CD4-positive, alpha-beta T cell (primary cell): Measurements from ENCODE around the gene SCFD2. TPM values are rescaled to one million over a fixed set of nuclear protein-coding genes. Genes with fewer than 3 reads are reported as not detected.

Experiments used
- ATAC-seq: fragments of 200-7000 bp; cut with Tn5 transposase; one replicate; pipeline ENCODE4 v1.10.0; 2022; ENCODE audit warnings: mild to moderate bottlenecking; ENCODE audit not compliant: poor library complexity
- CTCF ChIA-PET: fragments of 350-600 bp; sonication (Branson Sonifier 250); formaldehyde crosslinking; loops from one replicate; lab custom pipeline; 2021; ENCODE audit warnings: antibody characterized with exemption, inconsistent platforms; lab: Charles Lee
- POLR2A ChIA-PET: fragments of 350-600 bp; sonication (Branson Sonifier 250); formaldehyde crosslinking; loops from one replicate; lab custom pipeline; 2021; ENCODE audit warnings: antibody characterized with exemption, inconsistent platforms; lab: Charles Lee
- DNase-seq, 14 experiments: peaks; one replicate each; pipeline ENCODE4 v3.0.0-alpha.2; 2013 to 2020; ENCODE audit warnings: mixed read lengths in 2 of 14
- H3K27ac ChIP-seq, 2 donors: one replicate each; pipeline versions ENCODE4 v1.5.1 to v1.7.0; 2013; ENCODE audit warnings: low read length in 2 of 2, low read depth in 1 of 2, mild to moderate bottlenecking in 1 of 2
- H3K27me3 ChIP-seq, 2 experiments: 1 replicate in 1 of 2; 2 replicates in 1 of 2; pipeline versions ENCODE4 v1.6.1 to v1.7.0; 2013; ENCODE audit warnings: low read length in 2 of 2, control low read depth in 1 of 2, mild to moderate bottlenecking in 1 of 2, moderate library complexity in 1 of 2; ENCODE audit not compliant: insufficient read depth in 2 of 2, control insufficient read depth in 1 of 2
- H3K36me3 ChIP-seq: one replicate; pipeline ENCODE4 v1.6.1; 2013; ENCODE audit warnings: low read length, control low read depth; ENCODE audit not compliant: insufficient read depth
- H3K4me1 ChIP-seq: one replicate; pipeline ENCODE4 v1.6.1; 2013; ENCODE audit warnings: low read length, control low read depth; ENCODE audit not compliant: insufficient read depth
- H3K4me3 ChIP-seq: one replicate; pipeline ENCODE4 v1.5.1; 2013; ENCODE audit warnings: mild to moderate bottlenecking, low read length, moderate library complexity
- H3K9me3 ChIP-seq, 2 experiments: 1 replicate in 1 of 2; 2 replicates in 1 of 2; pipeline versions ENCODE4 v1.6.1 to v1.7.0; 2013; ENCODE audit warnings: low read length in 2 of 2, mild to moderate bottlenecking in 2 of 2, control low read depth in 1 of 2, moderate library complexity in 1 of 2; ENCODE audit not compliant: control insufficient read depth in 1 of 2, insufficient read depth in 1 of 2
- H3K27ac Mint-ChIP-seq: one replicate; pipeline ENCODE4 v1.8.0; 2020; ENCODE audit warnings: mixed read lengths
- H3K27me3 Mint-ChIP-seq: one replicate; pipeline ENCODE4 v1.8.0; 2021; ENCODE audit warnings: mixed read lengths
- H3K36me3 Mint-ChIP-seq: one replicate; pipeline ENCODE4 v1.8.0; 2021; ENCODE audit warnings: low read depth, mixed read lengths
- H3K4me1 Mint-ChIP-seq: one replicate; pipeline ENCODE4 v1.8.0; 2021; ENCODE audit warnings: low read depth, mixed read lengths
- H3K4me3 Mint-ChIP-seq: one replicate; pipeline ENCODE4 v1.8.0; 2020; ENCODE audit warnings: mild to moderate bottlenecking, mixed read lengths
- H3K9me3 Mint-ChIP-seq: one replicate; pipeline ENCODE4 v1.8.0; 2020; ENCODE audit warnings: mixed read lengths
- intact Hi-C, 2 experiments: fragments of 100-400 bp; cut with DNase I in 1 of 2; cut with micrococcal nuclease in 1 of 2; formaldehyde crosslinking; loops; one replicate each; pipeline versions ENCODE4 v1.15.1 to v1.9.0; 2023 to 2025; cut with DNase I, micrococcal nuclease
- total RNA-seq, 174 experiments: library from RNA in 2 of 174; stranded (reverse) in 2 of 174; gene quantifications; one replicate each; pipeline ENCODE4 v1.2.3 and lab custom pipeline; 2021 to 2026
- TF ChIP-seq, protein P1 (sequence below): fragments of 200-600 bp; IDR thresholded peaks from one replicate; pipeline ENCODE4 v1.8.0; 2022; ENCODE audit warnings: antibody characterized with exemption, mild to moderate bottlenecking

SCFD2 gene
- total RNA-seq, 2 experiments from 2014 or later = 15.4 to 17.6 TPM

DNA sequence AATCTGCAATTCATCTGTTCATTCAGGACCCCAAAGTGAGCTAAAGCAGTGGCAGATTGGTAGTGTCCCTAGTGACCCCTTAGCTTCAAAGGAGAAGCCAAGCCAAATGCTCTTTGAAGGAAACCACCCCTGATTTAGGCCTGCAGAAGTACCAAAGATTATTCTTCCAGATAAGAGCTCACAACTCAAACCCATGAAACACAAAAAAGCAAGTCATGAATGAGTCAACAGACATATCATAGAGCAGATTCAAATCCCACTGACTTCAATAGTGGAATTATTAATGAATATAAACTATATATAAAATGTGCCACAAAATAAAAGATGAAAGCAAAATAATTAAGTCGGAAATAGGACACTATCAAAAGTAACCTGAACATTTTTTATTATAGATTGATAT is 197.6 kb downstream of the SCFD2 start:
- ChIA-PET POLR2A (no interaction called here), CTCF (interaction anchor here (1.1 kb wide), 1 partner anchor 10 kb away, joined by 3 read pairs; no protein-coding TSS in a partner anchor)
- no peaks in the 10 kb centered on the region for H3K9me3 ChIP-seq
- H3K4me3 ChIP-seq = no peak overlapping the region
- DNase-seq (no peak), ATAC-seq (no peak)
- H3K36me3 ChIP-seq = no peaks in the 10 kb centered on the region
- TF ChIP-seq, protein P1, sequence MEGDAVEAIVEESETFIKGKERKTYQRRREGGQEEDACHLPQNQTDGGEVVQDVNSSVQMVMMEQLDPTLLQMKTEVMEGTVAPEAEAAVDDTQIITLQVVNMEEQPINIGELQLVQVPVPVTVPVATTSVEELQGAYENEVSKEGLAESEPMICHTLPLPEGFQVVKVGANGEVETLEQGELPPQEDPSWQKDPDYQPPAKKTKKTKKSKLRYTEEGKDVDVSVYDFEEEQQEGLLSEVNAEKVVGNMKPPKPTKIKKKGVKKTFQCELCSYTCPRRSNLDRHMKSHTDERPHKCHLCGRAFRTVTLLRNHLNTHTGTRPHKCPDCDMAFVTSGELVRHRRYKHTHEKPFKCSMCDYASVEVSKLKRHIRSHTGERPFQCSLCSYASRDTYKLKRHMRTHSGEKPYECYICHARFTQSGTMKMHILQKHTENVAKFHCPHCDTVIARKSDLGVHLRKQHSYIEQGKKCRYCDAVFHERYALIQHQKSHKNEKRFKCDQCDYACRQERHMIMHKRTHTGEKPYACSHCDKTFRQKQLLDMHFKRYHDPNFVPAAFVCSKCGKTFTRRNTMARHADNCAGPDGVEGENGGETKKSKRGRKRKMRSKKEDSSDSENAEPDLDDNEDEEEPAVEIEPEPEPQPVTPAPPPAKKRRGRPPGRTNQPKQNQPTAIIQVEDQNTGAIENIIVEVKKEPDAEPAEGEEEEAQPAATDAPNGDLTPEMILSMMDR = no peak
- Mint-ChIP-seq H3K9me3 (peaks cover 11% of the 10 kb centered on the region), H3K36me3 (peaks cover 54% of the 10 kb centered on the region), H3K27ac (no peak overlapping the region), H3K4me1 (no peaks in the 10 kb centered on the region), H3K4me3 (no peak overlapping the region), H3K27me3 (no peaks in the 10 kb centered on the region)
- H3K4me1 ChIP-seq = no peaks in the 10 kb centered on the region
- intact Hi-C loops = no loop called here
- no peak overlapping the region for H3K27ac ChIP-seq
- H3K27me3 ChIP-seq = no peaks in the 10 kb centered on the region

DNA sequence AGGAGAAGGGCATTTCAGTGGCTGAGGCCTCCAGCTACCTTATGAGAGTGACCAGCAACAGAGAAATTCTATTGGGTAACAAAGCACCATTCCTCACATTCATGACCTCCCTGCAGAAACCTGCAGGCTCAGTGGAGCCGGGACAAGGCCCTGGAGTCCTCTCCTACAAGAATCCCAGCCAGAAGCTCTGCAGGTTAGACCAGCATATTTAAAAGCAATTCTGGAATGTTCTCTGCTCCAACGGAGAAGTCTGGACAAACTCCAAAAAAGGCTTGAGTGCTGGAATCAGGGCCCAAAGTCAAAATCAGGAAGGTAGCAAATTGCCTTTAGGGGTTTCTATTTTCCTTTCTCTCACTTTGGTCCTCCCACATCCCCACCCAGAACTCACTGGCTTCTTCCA is 202.9 kb downstream of the SCFD2 start:
- ChIA-PET CTCF (no interaction called here), POLR2A (no interaction called here)
- no peaks in the 10 kb centered on the region for H3K27me3 Mint-ChIP-seq
- TF ChIP-seq, protein P1 = no peak
- ATAC-seq (no peak), DNase-seq (no peak)
- Histone ChIP-seq H3K9me3 (no peaks in the 10 kb centered on the region), H3K4me1 (no peaks in the 10 kb centered on the region), H3K36me3 (no peaks in the 10 kb centered on the region), H3K4me3 (no peak overlapping the region), H3K27me3 (no peaks in the 10 kb centered on the region), H3K27ac (no peak overlapping the region)
- H3K9me3 Mint-ChIP-seq = peaks cover 6% of the 10 kb centered on the region
- H3K27ac Mint-ChIP-seq = no peak overlapping the region
- intact Hi-C loops = no loop called here
- no peak overlapping the region for H3K4me3 Mint-ChIP-seq
- H3K36me3 Mint-ChIP-seq = peaks cover 47% of the 10 kb centered on the region
- H3K4me1 Mint-ChIP-seq = no peaks in the 10 kb centered on the region

DNA sequence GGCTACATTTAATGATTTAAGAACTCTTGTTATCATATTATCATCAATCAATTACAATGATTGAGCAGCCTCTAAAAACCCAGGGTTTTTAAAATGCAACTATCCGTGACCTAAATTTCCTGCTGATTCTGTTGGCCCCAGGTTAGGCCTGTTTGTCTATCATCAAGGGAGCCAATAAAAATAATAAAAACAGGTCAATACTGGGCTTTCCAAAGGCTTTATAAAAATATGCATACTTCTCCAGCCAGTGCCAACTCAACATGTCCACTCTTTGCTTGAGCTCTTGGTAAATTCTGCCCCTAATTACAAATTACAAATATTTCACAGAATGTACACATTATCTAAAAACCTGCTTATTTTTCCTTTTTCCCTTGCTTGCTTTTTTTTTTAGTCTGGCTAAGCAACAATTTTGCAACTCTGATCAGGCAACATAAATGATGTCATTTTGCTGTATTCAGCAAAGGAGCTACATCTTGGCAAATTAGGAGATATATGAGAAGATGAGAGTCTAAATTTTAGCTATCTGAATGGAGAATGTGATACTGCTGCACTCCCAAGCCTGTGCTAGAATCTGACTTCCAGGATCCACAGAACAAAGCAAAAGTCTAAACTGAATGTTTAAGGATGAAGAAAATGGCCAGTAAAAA is 204.0 kb downstream of the SCFD2 start:
- Histone ChIP-seq H3K9me3 (no peaks in the 10 kb centered on the region), H3K36me3 (no peaks in the 10 kb centered on the region), H3K4me1 (no peaks in the 10 kb centered on the region), H3K27me3 (no peaks in the 10 kb centered on the region), H3K4me3 (no peak overlapping the region), H3K27ac (no peak overlapping the region)
- no peak overlapping the region for H3K4me3 Mint-ChIP-seq
- ATAC-seq (no peak), DNase-seq (no peak)
- H3K9me3 Mint-ChIP-seq = peaks cover 6% of the 10 kb centered on the region
- ChIA-PET CTCF (no interaction called here), POLR2A (interaction anchor here (0.6 kb wide), 2 partner anchors 143 to 389 kb away, joined by 4 read pairs; no protein-coding TSS in a partner anchor)
- H3K27me3 Mint-ChIP-seq = no peaks in the 10 kb centered on the region
- intact Hi-C loops = no loop called here
- no peak overlapping the region for H3K27ac Mint-ChIP-seq
- H3K36me3 Mint-ChIP-seq = peaks cover 49% of the 10 kb centered on the region
- TF ChIP-seq, protein P1 = no peak
- no peaks in the 10 kb centered on the region for H3K4me1 Mint-ChIP-seq
